Activated naive CD4-positive, alpha-beta T cell treated with anti-CD3 and anti-CD28 coated beads, Interleukin-2, amount 10 ng/mL, durations not matched to agents 7 days and 5 days (primary cell): ENCODE measurements around the gene ADCY1.
"Not testable (repeated sequence)": the region's sequence is repeated elsewhere in the genome, so short reads cannot be mapped to it uniquely, and the experiment has no call there.

Source experiments
- CTCF ChIA-PET: fragments of 350-600 bp; sonication (Branson Sonifier 250); formaldehyde crosslinking; loops from one replicate; lab custom pipeline; 2021; ENCODE audit warnings: antibody characterized with exemption; lab: Charles Lee
- DNase-seq: peaks from one replicate; pipeline ENCODE4 v3.0.0-alpha.2; 2020
- H3K27ac Mint-ChIP-seq: one replicate; pipeline ENCODE4 v1.8.0; 2021; ENCODE audit warnings: mild to moderate bottlenecking, moderate library complexity, mixed read lengths
- H3K27me3 Mint-ChIP-seq: one replicate; pipeline ENCODE4 v1.8.0; 2021; ENCODE audit warnings: mild to moderate bottlenecking, mixed read lengths
- H3K36me3 Mint-ChIP-seq: one replicate; pipeline ENCODE4 v1.8.0; 2021; ENCODE audit warnings: mixed read lengths
- H3K4me1 Mint-ChIP-seq: one replicate; pipeline ENCODE4 v1.8.0; 2021; ENCODE audit warnings: mixed read lengths
- H3K4me3 Mint-ChIP-seq: one replicate; pipeline ENCODE4 v1.8.0; 2021; ENCODE audit warnings: mild to moderate bottlenecking, moderate library complexity, mixed read lengths
- H3K9me3 Mint-ChIP-seq: one replicate; pipeline ENCODE4 v1.8.0; 2021; ENCODE audit warnings: mixed read lengths

The ADCY1 gene

GRCh38 chr7:45573661-45574415 lies at the start of gene ADCY1:
TSS of gene ADCY1 (plus strand) at chr7:45574368. CDS start at chr7:45574544, 176 bp downstream.
- Mint-ChIP-seq H3K27ac (no peak within 1 kb of the TSS), H3K4me3 (peak within 1 kb of the TSS; percentile 58), H3K27me3 (peaks cover 66% of the 10 kb centered on the region), H3K36me3 (no peaks in the 10 kb centered on the region), H3K9me3 (no peaks in the 10 kb centered on the region), H3K4me1 (no peaks in the 10 kb centered on the region)
- DNase-seq = no peak
- CTCF ChIA-PET = no interaction called here

GRCh38 chr7:45524445-45524844 lies 49.7 kb upstream of the ADCY1 start:
- H3K36me3 Mint-ChIP-seq = no peaks in the 10 kb centered on the region

DNA sequence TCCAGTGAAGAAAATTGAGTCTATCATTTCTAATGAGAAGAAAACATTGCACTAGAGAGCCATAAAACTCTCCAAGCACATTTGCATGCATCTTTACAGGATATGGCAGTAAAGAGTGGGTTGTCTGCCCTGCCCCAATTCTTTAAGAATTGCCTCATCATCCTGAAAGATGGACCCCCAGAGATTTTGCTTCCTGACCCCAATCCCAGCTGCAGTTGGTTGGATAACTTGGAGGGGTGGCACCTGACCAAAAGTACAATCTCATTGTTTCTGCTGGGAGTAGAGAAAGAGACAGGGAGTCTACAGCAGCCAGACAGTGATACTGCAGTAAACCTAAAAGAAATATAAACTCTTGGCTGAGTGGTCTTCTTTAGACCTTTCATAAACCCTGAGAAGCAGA lies 49.1 kb upstream of the ADCY1 start:
- peaks cover 9% of the 10 kb centered on the region for H3K27me3 Mint-ChIP-seq
- no peak overlapping the region for H3K4me3 Mint-ChIP-seq
- no peak for DNase-seq
- H3K27ac Mint-ChIP-seq = no peak overlapping the region
- H3K9me3 Mint-ChIP-seq = no peaks in the 10 kb centered on the region
- H3K4me1 Mint-ChIP-seq = peaks cover 4% of the 10 kb centered on the region
- no peaks in the 10 kb centered on the region for H3K36me3 Mint-ChIP-seq
- CTCF ChIA-PET = no interaction called here

More at GRCh38 chr7:45524445-45524844, 49.7 kb upstream of the ADCY1 start:
- DNase-seq = no peak
- CTCF ChIA-PET = no interaction called here
- peaks cover 12% of the 10 kb centered on the region for H3K27me3 Mint-ChIP-seq
- peaks cover 4% of the 10 kb centered on the region for H3K4me1 Mint-ChIP-seq
- H3K27ac Mint-ChIP-seq = no peak overlapping the region
- peaks cover 2% of the 10 kb centered on the region for H3K9me3 Mint-ChIP-seq
- H3K4me3 Mint-ChIP-seq = no peak overlapping the region

DNA sequence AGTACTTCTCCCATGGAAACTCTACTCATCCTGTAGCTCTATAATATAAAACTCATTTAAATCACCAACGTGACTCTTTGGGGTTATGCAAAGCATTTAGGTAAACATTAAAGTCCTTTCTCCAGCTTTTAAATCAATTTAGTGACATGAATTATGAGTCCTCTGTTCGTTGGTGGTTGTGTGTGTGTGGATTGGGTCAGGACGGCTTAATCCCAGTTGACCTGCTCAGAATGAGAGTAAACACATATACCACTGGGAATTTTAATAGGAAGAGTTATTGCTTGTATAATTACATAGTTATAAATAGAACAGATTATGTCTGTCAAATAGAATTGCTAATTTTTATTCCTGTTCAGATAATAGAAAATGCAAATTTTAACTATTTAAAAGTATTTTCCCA lies 30.7 kb upstream of the ADCY1 start:
- H3K27me3 Mint-ChIP-seq = peaks cover 3% of the 10 kb centered on the region
- no peak overlapping the region for H3K4me3 Mint-ChIP-seq
- no peak overlapping the region for H3K27ac Mint-ChIP-seq
- no peak for DNase-seq
- no peaks in the 10 kb centered on the region for H3K4me1 Mint-ChIP-seq
- no peaks in the 10 kb centered on the region for H3K36me3 Mint-ChIP-seq
- H3K9me3 Mint-ChIP-seq = peaks cover 9% of the 10 kb centered on the region
- CTCF ChIA-PET = no interaction called here

DNA sequence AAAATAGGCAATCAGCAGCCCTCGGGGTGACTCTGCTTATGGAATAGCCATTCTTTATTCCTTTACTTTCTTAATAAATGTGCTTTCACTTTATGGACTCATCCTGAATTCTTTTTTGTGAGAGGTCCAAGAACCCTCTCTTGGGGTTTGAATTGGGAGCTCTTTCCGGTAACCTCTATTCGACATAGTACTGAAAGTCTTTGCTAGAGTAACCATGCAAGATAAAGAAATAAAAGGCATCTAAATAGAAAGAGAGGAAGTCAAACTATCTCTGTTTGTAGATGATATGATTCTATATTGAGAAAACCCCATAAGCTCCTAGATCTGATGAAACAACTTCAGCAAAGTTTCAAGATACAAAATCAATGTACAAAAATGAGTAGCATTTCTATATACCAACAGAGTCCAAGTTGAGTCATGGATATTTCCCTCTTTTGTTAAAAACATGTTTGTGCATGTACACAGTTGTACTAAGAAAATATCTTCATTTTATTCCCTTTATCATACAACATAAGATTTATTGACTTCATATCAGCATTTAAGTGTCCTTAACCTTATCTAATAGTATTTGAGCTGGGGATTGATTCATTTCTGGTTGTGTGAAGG lies 29.0 kb upstream of the ADCY1 start:
- H3K9me3 Mint-ChIP-seq, H3K27me3 Mint-ChIP-seq, DNase-seq, H3K27ac Mint-ChIP-seq, H3K36me3 Mint-ChIP-seq, H3K4me1 Mint-ChIP-seq, CTCF ChIA-PET, H3K4me3 Mint-ChIP-seq: not testable (repeated sequence)

GRCh38 chr7:45548917-45549316 lies 25.3 kb upstream of the ADCY1 start:
- H3K9me3 Mint-ChIP-seq, DNase-seq, CTCF ChIA-PET, H3K36me3 Mint-ChIP-seq, H3K27ac Mint-ChIP-seq, H3K4me3 Mint-ChIP-seq, H3K4me1 Mint-ChIP-seq, H3K27me3 Mint-ChIP-seq: not testable (repeated sequence)

GRCh38 chr7:45563401-45563800 lies 10.8 kb upstream of the ADCY1 start:
- Mint-ChIP-seq H3K4me1 (no peaks in the 10 kb centered on the region), H3K27me3 (peaks cover 3% of the 10 kb centered on the region), H3K27ac (no peak overlapping the region), H3K4me3 (no peak overlapping the region), H3K9me3 (peaks cover 7% of the 10 kb centered on the region), H3K36me3 (no peaks in the 10 kb centered on the region)
- CTCF ChIA-PET = no interaction called here
- no peak for DNase-seq

- CTCF ChIA-PET = no interaction called here
Observed at GRCh38 chr7:45563941-45564461, 10.2 kb upstream of the ADCY1 start.

GRCh38 chr7:45564485-45564884 lies 9.7 kb upstream of the ADCY1 start:
- no peak overlapping the region for H3K27ac Mint-ChIP-seq

More at GRCh38 chr7:45563941-45564461, 10.2 kb upstream of the ADCY1 start:
- H3K9me3 Mint-ChIP-seq = peaks cover 7% of the 10 kb centered on the region
- no peak overlapping the region for H3K4me3 Mint-ChIP-seq
- H3K27ac Mint-ChIP-seq = no peak overlapping the region
- DNase-seq = no peak
- no peaks in the 10 kb centered on the region for H3K4me1 Mint-ChIP-seq
- H3K36me3 Mint-ChIP-seq = no peaks in the 10 kb centered on the region
- peaks cover 3% of the 10 kb centered on the region for H3K27me3 Mint-ChIP-seq

GRCh38 chr7:45564886-45565455 lies 9.2 kb upstream of the ADCY1 start:
- Mint-ChIP-seq H3K27ac (no peak overlapping the region), H3K4me1 (no peaks in the 10 kb centered on the region), H3K9me3 (peaks cover 2% of the 10 kb centered on the region), H3K27me3 (peaks cover 3% of the 10 kb centered on the region), H3K4me3 (no peak overlapping the region), H3K36me3 (no peaks in the 10 kb centered on the region)
- CTCF ChIA-PET = no interaction called here
- DNase-seq = no peak

More at GRCh38 chr7:45564485-45564884, 9.7 kb upstream of the ADCY1 start:
- no peaks in the 10 kb centered on the region for H3K4me1 Mint-ChIP-seq
- H3K36me3 Mint-ChIP-seq = no peaks in the 10 kb centered on the region
- DNase-seq = no peak
- CTCF ChIA-PET = no interaction called here
- H3K9me3 Mint-ChIP-seq = peaks cover 7% of the 10 kb centered on the region
- peaks cover 3% of the 10 kb centered on the region for H3K27me3 Mint-ChIP-seq
- H3K4me3 Mint-ChIP-seq = no peak overlapping the region

GRCh38 chr7:45566386-45566785 lies 7.8 kb upstream of the ADCY1 start:
- H3K4me1 Mint-ChIP-seq = no peaks in the 10 kb centered on the region
- H3K36me3 Mint-ChIP-seq = no peaks in the 10 kb centered on the region
- H3K4me3 Mint-ChIP-seq = no peak overlapping the region
- no peak for DNase-seq
- no peaks in the 10 kb centered on the region for H3K9me3 Mint-ChIP-seq
- H3K27ac Mint-ChIP-seq = no peak overlapping the region
- CTCF ChIA-PET = no interaction called here
- peaks cover 4% of the 10 kb centered on the region for H3K27me3 Mint-ChIP-seq

GRCh38 chr7:45566961-45567360 lies 7.2 kb upstream of the ADCY1 start:
- no peaks in the 10 kb centered on the region for H3K36me3 Mint-ChIP-seq
- H3K27me3 Mint-ChIP-seq = peaks cover 10% of the 10 kb centered on the region
- CTCF ChIA-PET = interaction anchor here (0.6 kb wide), 1 partner anchor 13 kb away, joined by 3 read pairs; no protein-coding TSS in a partner anchor
- H3K4me3 Mint-ChIP-seq = no peak overlapping the region
- H3K9me3 Mint-ChIP-seq = no peaks in the 10 kb centered on the region
- no peaks in the 10 kb centered on the region for H3K4me1 Mint-ChIP-seq
- no peak for DNase-seq
- H3K27ac Mint-ChIP-seq = no peak overlapping the region

- H3K4me3 Mint-ChIP-seq = no peak overlapping the region
- no peaks in the 10 kb centered on the region for H3K4me1 Mint-ChIP-seq
- no peaks in the 10 kb centered on the region for H3K9me3 Mint-ChIP-seq
- DNase-seq = no peak
- no peak overlapping the region for H3K27ac Mint-ChIP-seq
- peaks cover 17% of the 10 kb centered on the region for H3K27me3 Mint-ChIP-seq
- CTCF ChIA-PET = interaction anchor here (0.6 kb wide), 1 partner anchor 14 kb away, joined by 3 read pairs; no protein-coding TSS in a partner anchor
- H3K36me3 Mint-ChIP-seq = no peaks in the 10 kb centered on the region
Observed at GRCh38 chr7:45567713-45568112, 6.5 kb upstream of the ADCY1 start.

GRCh38 chr7:45568536-45569289 lies 5.5 kb upstream of the ADCY1 start:
- Mint-ChIP-seq H3K27ac (no peak overlapping the region), H3K4me3 (no peak overlapping the region), H3K4me1 (no peaks in the 10 kb centered on the region), H3K36me3 (no peaks in the 10 kb centered on the region), H3K9me3 (no peaks in the 10 kb centered on the region), H3K27me3 (peaks cover 27% of the 10 kb centered on the region)
- CTCF ChIA-PET = no interaction called here
- DNase-seq = no peak
